ENCODE results near the gene PKP1.

The PKP1 gene

GRCh38 chr1:201355471-201355870, 72.2 kb downstream of the PKP1 start:
- no peak overlapping the region for H3K9ac ChIP-seq (ENCODE audit: low read length)
- H3K27ac ChIP-seq (ENCODE audit: low read depth, low read length): no peak overlapping the region
- H2AFZ ChIP-seq (ENCODE audit: low read depth, low read length, severe bottlenecking): no peak overlapping the region
- no peak overlapping the region for H3K4me2 ChIP-seq (ENCODE audit: low read depth, low read length, poor library complexity, severe bottlenecking)
- no peak for TF ChIP-seq EZH2phosphoT487 (conservative IDR thresholded peaks at IDR 0.05; ENCODE audit: low read length)
- TF ChIP-seq, protein P1, sequence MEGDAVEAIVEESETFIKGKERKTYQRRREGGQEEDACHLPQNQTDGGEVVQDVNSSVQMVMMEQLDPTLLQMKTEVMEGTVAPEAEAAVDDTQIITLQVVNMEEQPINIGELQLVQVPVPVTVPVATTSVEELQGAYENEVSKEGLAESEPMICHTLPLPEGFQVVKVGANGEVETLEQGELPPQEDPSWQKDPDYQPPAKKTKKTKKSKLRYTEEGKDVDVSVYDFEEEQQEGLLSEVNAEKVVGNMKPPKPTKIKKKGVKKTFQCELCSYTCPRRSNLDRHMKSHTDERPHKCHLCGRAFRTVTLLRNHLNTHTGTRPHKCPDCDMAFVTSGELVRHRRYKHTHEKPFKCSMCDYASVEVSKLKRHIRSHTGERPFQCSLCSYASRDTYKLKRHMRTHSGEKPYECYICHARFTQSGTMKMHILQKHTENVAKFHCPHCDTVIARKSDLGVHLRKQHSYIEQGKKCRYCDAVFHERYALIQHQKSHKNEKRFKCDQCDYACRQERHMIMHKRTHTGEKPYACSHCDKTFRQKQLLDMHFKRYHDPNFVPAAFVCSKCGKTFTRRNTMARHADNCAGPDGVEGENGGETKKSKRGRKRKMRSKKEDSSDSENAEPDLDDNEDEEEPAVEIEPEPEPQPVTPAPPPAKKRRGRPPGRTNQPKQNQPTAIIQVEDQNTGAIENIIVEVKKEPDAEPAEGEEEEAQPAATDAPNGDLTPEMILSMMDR (IDR thresholded peaks at IDR 0.05; ENCODE audit: insufficient read depth, low read length, poor library complexity, severe bottlenecking): no peak
- no peaks in the 10 kb centered on the region for H3K9me3 ChIP-seq (ENCODE audit: insufficient read depth, low read length)
- H3K27me3 ChIP-seq (ENCODE audit: low read length): no peaks in the 10 kb centered on the region
- no peaks in the 10 kb centered on the region for H3F3A ChIP-seq (ENCODE audit: insufficient read depth)
- H3K79me2 ChIP-seq (ENCODE audit: insufficient read depth, low read length): no peaks in the 10 kb centered on the region
- no peaks in the 10 kb centered on the region for H3K36me3 ChIP-seq (ENCODE audit: low read length)
- H3K9me2 ChIP-seq (replicated peaks; ENCODE audit: insufficient read depth, low read length): no peaks in the 10 kb centered on the region
- no peak overlapping the region for H3K4me3 ChIP-seq (ENCODE audit: insufficient read depth, low read length, poor library complexity, severe bottlenecking)
- H4K20me1 ChIP-seq (ENCODE audit: low read depth, low read length): no peaks in the 10 kb centered on the region

DNA sequence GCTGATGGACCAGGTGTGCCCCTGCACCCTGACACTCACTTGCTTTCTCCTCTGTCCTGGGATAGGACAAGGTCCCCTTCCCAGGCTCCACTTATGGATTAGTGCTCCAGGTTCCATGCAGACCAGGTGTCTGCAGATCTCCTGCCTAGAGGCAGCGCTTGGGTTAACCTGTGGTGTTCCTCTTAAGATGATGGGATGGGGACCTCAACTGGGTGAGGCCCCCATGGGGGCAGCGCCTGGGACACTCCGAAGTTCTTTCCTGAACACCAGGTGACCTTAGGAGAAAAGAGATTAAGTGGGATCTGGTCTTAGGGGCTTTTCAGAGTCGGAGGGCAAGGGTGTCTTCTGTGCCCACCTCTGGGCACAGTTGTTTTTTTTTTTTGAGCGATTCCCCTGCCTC, 72.9 kb downstream of the PKP1 start:
- no peak for TF ChIP-seq EZH2phosphoT487 (conservative IDR thresholded peaks at IDR 0.05; ENCODE audit: low read length)
- TF ChIP-seq, protein P1 (IDR thresholded peaks at IDR 0.05; ENCODE audit: insufficient read depth, low read length, poor library complexity, severe bottlenecking): no peak
- no peak overlapping the region for H3K4me3 ChIP-seq (ENCODE audit: insufficient read depth, low read length, poor library complexity, severe bottlenecking)
- no peaks in the 10 kb centered on the region for H3K9me3 ChIP-seq (ENCODE audit: insufficient read depth, low read length)
- no peak overlapping the region for H3K9ac ChIP-seq (ENCODE audit: low read length)
- H2AFZ ChIP-seq (ENCODE audit: low read depth, low read length, severe bottlenecking): no peak overlapping the region
- no peaks in the 10 kb centered on the region for H3K79me2 ChIP-seq (ENCODE audit: insufficient read depth, low read length)
- no peaks in the 10 kb centered on the region for H3K9me2 ChIP-seq (replicated peaks; ENCODE audit: insufficient read depth, low read length)
- H3K36me3 ChIP-seq (ENCODE audit: low read length): no peaks in the 10 kb centered on the region
- no peaks in the 10 kb centered on the region for H4K20me1 ChIP-seq (ENCODE audit: low read depth, low read length)
- no peaks in the 10 kb centered on the region for H3F3A ChIP-seq (ENCODE audit: insufficient read depth)
- H3K4me2 ChIP-seq (ENCODE audit: low read depth, low read length, poor library complexity, severe bottlenecking): no peak overlapping the region
- no peaks in the 10 kb centered on the region for H3K27me3 ChIP-seq (ENCODE audit: low read length)
- no peak overlapping the region for H3K27ac ChIP-seq (ENCODE audit: low read depth, low read length)

- H4K20me1 ChIP-seq (ENCODE audit: low read depth, low read length): no peaks in the 10 kb centered on the region
- no peaks in the 10 kb centered on the region for H3K9me3 ChIP-seq (ENCODE audit: insufficient read depth, low read length)
- H3K27ac ChIP-seq (ENCODE audit: low read depth, low read length): no peak overlapping the region
- H3K4me3 ChIP-seq (ENCODE audit: insufficient read depth, low read length, poor library complexity, severe bottlenecking): no peak overlapping the region
- H3K79me2 ChIP-seq (ENCODE audit: insufficient read depth, low read length): no peaks in the 10 kb centered on the region
- no peaks in the 10 kb centered on the region for H3K36me3 ChIP-seq (ENCODE audit: low read length)
- TF ChIP-seq, protein P1 (IDR thresholded peaks at IDR 0.05; ENCODE audit: insufficient read depth, low read length, poor library complexity, severe bottlenecking): no peak
- TF ChIP-seq EZH2phosphoT487 (conservative IDR thresholded peaks at IDR 0.05; ENCODE audit: low read length): no peak
- no peaks in the 10 kb centered on the region for H3K9me2 ChIP-seq (replicated peaks; ENCODE audit: insufficient read depth, low read length)
- no peaks in the 10 kb centered on the region for H3K27me3 ChIP-seq (ENCODE audit: low read length)
- no peaks in the 10 kb centered on the region for H3F3A ChIP-seq (ENCODE audit: insufficient read depth)
- no peak overlapping the region for H3K9ac ChIP-seq (ENCODE audit: low read length)
- H2AFZ ChIP-seq (ENCODE audit: low read depth, low read length, severe bottlenecking): no peak overlapping the region
- no peak overlapping the region for H3K4me2 ChIP-seq (ENCODE audit: low read depth, low read length, poor library complexity, severe bottlenecking)
Observed at GRCh38 chr1:201356701-201357100, 73.4 kb downstream of the PKP1 start.
